HTR-8/SVneo (cell line): Measurements from ENCODE around the gene PXMP4.
A peak's percentile ranks its signal among the peaks of the same experiment; 100 is the strongest.
"Not testable (repeated sequence)": the region's sequence is repeated elsewhere in the genome, so short reads cannot be mapped to it uniquely, and the experiment has no call there.

ENCODE experiments used
- DNase-seq: peaks from one replicate; pipeline ENCODE4 v3.0.0; 2011; ENCODE audit warnings: low spot score, mixed read lengths; ENCODE audit not compliant: insufficient read length
- FAIRE-seq: peaks from 2 replicates; lab custom pipeline; 2011; peaks lifted over from hg19 to GRCh38; lab: Jason Lieb, UNC

The PXMP4 gene, protein sequence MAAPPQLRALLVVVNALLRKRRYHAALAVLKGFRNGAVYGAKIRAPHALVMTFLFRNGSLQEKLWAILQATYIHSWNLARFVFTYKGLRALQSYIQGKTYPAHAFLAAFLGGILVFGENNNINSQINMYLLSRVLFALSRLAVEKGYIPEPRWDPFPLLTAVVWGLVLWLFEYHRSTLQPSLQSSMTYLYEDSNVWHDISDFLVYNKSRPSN

DNA sequence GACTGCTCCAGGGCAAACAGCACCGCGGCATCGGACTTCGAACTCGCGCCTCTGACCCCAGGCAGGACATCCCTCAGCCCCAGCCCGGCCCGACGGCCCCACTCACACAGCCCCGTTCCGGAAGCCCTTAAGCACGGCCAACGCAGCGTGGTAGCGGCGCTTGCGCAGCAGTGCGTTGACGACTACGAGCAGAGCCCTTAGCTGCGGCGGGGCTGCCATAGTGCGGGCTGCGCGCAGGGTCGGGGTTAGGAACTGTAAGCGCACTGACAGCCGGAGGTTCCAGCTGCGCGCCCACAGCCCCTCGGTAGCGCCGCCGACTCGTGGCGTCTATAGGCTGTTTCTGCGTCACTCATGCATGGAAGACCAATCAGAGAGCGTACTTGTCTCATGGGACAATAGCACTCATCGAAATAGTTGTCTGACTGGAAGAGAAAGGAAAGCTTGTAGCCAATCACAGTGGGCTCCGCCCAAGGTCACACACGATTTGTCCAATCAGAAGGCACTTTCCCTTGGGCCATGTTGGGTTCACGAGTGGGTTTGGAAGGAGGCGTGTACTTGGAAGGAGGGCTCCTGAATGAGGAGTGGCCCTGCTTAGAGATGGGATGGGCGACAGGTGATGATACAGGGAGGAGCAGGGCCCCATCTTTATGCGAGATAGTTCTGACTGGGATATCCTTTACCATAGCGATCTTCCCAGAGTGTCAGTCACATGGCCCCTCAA lies at the start of gene PXMP4:
Gene PXMP4 (minus strand): TSS at position 322 of the 721 bp plus-strand sequence. CDS start 103 bp downstream, at position 219.
- DNase-seq (peak; percentile 100), FAIRE-seq (peak; percentile 99)

GRCh38 chr20:33769043-33769442 lies 48.9 kb upstream of the PXMP4 start:
- FAIRE-seq (no peak), DNase-seq (no peak)

GRCh38 chr20:33767777-33768138 lies 47.6 kb upstream of the PXMP4 start:
- FAIRE-seq (no peak), DNase-seq (no peak)

DNA sequence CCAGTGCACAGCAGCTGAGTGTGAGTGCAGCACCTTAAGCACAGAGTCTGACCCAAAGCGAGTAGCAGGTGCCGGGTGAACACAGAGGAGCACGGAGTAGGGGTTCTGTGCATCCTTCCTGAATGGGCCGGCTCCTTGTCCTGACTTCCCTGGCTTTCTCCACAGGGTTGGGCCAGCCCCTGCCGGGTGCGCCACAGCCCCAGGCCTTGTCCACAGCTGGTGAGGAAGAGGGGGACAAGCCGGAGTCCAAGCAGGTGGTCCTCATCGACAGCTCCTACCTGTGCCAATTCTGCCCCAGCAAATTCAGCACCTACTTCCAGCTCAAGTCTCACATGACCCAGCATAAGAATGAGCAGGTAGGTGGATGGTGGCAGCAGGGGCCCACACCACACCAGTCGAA lies 46.6 kb upstream of the PXMP4 start:
- no peak for FAIRE-seq

GRCh38 chr20:33765592-33765991 lies 45.5 kb upstream of the PXMP4 start:
- FAIRE-seq = no peak
- no peak for DNase-seq

More for the DNA sequence above, 46.6 kb upstream of the PXMP4 start:
- no peak for DNase-seq

- no peak for DNase-seq
- FAIRE-seq = no peak
Observed at GRCh38 chr20:33765099-33765498, 45.0 kb upstream of the PXMP4 start.

GRCh38 chr20:33761698-33762250 lies 41.7 kb upstream of the PXMP4 start:
- DNase-seq = no peak
- no peak for FAIRE-seq

- DNase-seq = no peak
- no peak for FAIRE-seq
Observed at GRCh38 chr20:33757458-33757857, 37.3 kb upstream of the PXMP4 start.

GRCh38 chr20:33757046-33757445 lies 36.9 kb upstream of the PXMP4 start:
- DNase-seq (no peak), FAIRE-seq (no peak)

GRCh38 chr20:33755936-33756490 lies 35.9 kb upstream of the PXMP4 start:
- DNase-seq, FAIRE-seq: not testable (repeated sequence)

DNA sequence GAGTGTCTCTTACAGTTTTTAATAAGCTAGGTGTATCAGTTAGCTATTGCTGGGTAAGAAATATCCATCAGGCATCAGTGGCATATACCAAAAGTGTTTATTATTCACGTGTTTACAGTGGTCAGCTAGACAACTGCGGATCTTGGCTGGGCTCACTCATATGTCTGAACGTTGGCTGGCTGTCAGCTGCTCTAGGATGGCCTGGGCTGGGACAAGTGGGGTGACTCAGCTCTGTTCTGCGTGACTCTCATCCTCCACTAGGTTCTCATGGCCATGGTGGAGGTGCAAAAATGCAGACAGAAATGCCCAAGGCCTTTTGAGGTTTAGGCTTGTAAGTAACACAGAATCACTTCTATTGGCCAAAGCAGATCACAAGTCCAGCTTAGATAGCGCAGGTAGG lies 33.7 kb upstream of the PXMP4 start:
- FAIRE-seq = peak; percentile 54
- no peak for DNase-seq

- DNase-seq = no peak
- FAIRE-seq = peak; percentile 44
Observed at GRCh38 chr20:33753143-33753542, 33.0 kb upstream of the PXMP4 start.

GRCh38 chr20:33751775-33752174 lies 31.7 kb upstream of the PXMP4 start:
- DNase-seq (no peak), FAIRE-seq (no peak)

DNA sequence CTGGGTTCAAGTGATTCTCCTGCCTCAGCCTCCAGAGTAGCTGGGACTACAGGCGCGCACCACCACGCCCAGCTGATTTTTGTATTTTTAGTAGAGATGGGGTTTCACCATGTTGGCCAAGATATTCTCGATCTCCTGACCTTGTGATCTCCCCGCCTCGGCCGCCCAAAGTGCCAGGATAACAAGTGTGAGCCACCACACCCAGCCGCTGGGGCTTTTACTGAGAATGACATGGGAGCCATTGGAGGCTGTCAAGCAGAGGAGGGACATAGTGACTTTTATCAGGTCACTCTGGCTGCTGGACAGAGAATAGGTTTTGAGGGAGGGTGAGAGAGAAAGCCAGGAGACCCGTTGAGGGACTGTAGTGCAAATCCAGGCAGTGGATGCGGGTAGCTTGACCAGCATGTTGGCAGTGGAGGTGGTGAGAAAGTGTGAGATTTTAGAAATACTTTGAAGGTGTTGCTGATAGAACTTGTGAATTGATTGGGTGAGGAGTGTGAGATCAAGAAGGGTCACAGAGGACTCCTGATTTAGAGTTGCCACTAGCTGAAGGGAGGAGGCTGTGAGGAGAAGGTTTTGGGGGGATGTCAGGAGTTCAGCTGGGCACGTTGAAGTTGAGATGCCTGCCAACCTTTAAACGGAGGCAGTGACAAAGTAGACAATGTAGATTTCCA lies 26.4 kb upstream of the PXMP4 start:
- DNase-seq = no peak
- no peak for FAIRE-seq

GRCh38 chr20:33744773-33745385 lies 24.8 kb upstream of the PXMP4 start:
- DNase-seq (no peak), FAIRE-seq (no peak)

DNA sequence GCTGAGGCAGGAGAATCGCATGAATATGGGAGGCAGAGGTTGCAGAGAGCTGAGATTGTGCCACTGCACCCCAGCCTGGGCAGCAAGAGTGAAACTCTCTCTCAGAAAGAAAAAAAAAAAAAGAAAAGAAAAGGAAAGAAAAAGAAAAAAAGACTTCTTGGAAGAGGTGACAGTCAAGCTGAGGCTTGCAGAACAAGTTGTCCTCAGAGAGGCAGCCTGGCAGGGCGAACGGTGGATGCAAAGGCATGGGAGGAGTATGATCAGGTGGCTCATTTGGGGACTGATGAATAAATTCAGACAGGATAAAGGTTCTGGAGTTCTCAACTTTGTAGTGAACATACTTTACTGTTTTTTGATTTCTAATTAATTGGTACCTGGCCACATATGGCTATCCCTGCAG lies 24.1 kb upstream of the PXMP4 start:
- FAIRE-seq = no peak

GRCh38 chr20:33740189-33740588 lies 20.1 kb upstream of the PXMP4 start:
- no peak for DNase-seq
- FAIRE-seq = no peak

More for the DNA sequence above, 24.1 kb upstream of the PXMP4 start:
- no peak for DNase-seq

GRCh38 chr20:33739493-33739892 lies 19.4 kb upstream of the PXMP4 start:
- DNase-seq (no peak), FAIRE-seq (no peak)

- DNase-seq = no peak
- no peak for FAIRE-seq
Observed at GRCh38 chr20:33736962-33737361, 16.9 kb upstream of the PXMP4 start.
